ENCODE measurements around the gene ARSA.

Gene ARSA

DNA sequence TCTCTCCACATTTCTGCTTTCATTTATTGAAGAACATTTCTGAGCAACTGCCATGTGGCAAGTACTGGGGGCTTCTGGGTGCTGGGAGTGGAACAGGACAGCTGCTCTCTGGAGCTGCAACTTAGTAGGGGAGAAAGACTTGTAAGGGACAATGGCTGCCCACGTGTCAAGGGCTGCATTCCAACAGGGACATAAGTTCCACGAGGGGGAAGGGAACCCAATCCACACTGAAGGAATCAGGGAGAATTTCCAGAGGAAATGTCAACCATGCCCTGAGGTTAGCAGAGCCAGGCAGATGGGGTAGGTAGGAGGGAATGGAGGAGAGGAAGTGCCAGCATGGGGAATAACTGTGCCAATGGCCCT lies 25.6 kb downstream of the ARSA start:
- Histone ChIP-seq H3K36me3 (ENCODE audit: control insufficient read depth in 2 of 2, insufficient read depth in 1 of 2, low read length in 2 of 2) (peaks cover 0 to 51% of the 10 kb centered on the region in 2 experiments; a peak in 1 of 3 replicates), H3K4me1 (ENCODE audit: control insufficient read depth, insufficient read depth, low read length) (0 out of 2 replicates have a peak, but pooled peaks cover 3% of the 10 kb centered on the region), H3K4me3 (ENCODE audit: low read depth, low read length) (no peak overlapping the region), H3K27ac (ENCODE audit: extremely low read depth, low read depth, low read length) (no peak overlapping the region), H3K9me3 (ENCODE audit: control insufficient read depth, insufficient read depth, low read depth, low read length) (no peaks in the 10 kb centered on the region)
- ChIA-PET POLR2A (interaction anchor here (1.5 kb wide), 1 partner anchor 11 kb away, joined by 6 read pairs; no protein-coding TSS in a partner anchor), CTCF (interaction anchor here (0.6 to 1.2 kb wide), 4 partner anchors 12 to 359 kb away, joined by 3 to 7 read pairs (median 6); partner anchors contain the start of gene SYCE3)
- TF ChIP-seq YY1 (tag by site-specific recombination; IDR thresholded peaks at IDR 0.05) = no peak
- TF ChIP-seq ZNF514 (tag by site-specific recombination; IDR thresholded peaks at IDR 0.05) = no peak
- TF ChIP-seq ZNF433 (tag by site-specific recombination; IDR thresholded peaks at IDR 0.05; ENCODE audit: low read depth) = no peak
- no peak for TF ChIP-seq ZNF19 (tag by site-specific recombination; IDR thresholded peaks at IDR 0.05; ENCODE audit: low read depth)
- TF ChIP-seq, protein P1, sequence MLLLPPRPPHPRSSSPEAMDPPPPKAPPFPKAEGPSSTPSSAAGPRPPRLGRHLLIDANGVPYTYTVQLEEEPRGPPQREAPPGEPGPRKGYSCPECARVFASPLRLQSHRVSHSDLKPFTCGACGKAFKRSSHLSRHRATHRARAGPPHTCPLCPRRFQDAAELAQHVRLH (tag by site-specific recombination; IDR thresholded peaks at IDR 0.05) = no peak
- no peak for TF ChIP-seq ZBTB17 (tag by site-specific recombination; IDR thresholded peaks at IDR 0.05)
- TF ChIP-seq ZNF701 (tag by site-specific recombination; IDR thresholded peaks at IDR 0.05) = no peak
- no peak for TF ChIP-seq ZNF660 (tag by site-specific recombination; IDR thresholded peaks at IDR 0.05)
- no peak for TF ChIP-seq ZSCAN30 (tag by site-specific recombination; IDR thresholded peaks at IDR 0.05)

DNA sequence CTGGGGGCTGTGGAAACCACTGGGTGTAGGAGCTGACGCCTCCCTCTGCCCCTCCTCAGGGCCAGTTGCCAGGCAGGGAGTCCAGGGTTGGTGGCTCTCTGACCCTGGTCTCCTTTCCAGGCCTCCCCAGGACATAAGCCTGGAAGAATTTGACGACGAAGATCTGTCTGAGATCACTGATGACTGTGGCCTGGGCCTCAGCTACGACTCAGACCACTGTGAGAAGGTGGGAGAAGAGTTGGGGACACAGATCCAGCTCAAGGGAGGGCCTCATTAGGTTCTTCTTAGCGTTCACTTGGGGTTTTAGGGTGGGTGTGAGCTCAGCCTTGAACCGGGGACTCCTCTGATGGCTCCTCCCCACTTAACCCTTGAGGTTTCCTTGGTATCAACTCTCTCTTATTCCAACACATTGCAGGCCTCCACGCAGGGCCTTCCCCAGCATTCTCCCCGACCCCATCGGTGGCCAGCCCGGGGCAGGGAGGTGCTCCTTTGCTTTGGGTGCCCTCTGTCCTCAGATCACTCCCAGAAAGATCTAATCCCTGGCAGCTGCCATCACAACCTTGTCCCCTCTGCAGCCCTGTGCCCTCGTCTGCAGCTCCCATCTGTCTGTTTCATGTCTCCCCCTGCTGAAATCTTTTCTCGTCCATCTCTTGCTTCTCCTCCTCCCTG lies 26.1 kb downstream of the ARSA start:
- 0 out of 2 replicates have a peak, but pooled peaks have one; percentile 16 for TF ChIP-seq ZBTB17 (tag by site-specific recombination; IDR thresholded peaks at IDR 0.05)
- peak; percentile 8; the same call in 1 of the 2 replicates for TF ChIP-seq ZNF341 (tag by site-specific recombination; IDR thresholded peaks at IDR 0.05; ENCODE audit: low read depth)
- peak; percentile 58 for TF ChIP-seq ZNF629 (tag by site-specific recombination; IDR thresholded peaks at IDR 0.05)
- TF ChIP-seq ZNF776 (tag by site-specific recombination; IDR thresholded peaks at IDR 0.05; ENCODE audit: borderline replicate concordance) = no peak
- no peak for TF ChIP-seq ZNF354C (tag by site-specific recombination; IDR thresholded peaks at IDR 0.05; ENCODE audit: borderline replicate concordance, low read depth)
- TF ChIP-seq ZIC2 (tag by site-specific recombination; IDR thresholded peaks at IDR 0.05) = 0 out of 2 replicates have a peak, but pooled peaks have one; percentile 3
- TF ChIP-seq, protein P2, sequence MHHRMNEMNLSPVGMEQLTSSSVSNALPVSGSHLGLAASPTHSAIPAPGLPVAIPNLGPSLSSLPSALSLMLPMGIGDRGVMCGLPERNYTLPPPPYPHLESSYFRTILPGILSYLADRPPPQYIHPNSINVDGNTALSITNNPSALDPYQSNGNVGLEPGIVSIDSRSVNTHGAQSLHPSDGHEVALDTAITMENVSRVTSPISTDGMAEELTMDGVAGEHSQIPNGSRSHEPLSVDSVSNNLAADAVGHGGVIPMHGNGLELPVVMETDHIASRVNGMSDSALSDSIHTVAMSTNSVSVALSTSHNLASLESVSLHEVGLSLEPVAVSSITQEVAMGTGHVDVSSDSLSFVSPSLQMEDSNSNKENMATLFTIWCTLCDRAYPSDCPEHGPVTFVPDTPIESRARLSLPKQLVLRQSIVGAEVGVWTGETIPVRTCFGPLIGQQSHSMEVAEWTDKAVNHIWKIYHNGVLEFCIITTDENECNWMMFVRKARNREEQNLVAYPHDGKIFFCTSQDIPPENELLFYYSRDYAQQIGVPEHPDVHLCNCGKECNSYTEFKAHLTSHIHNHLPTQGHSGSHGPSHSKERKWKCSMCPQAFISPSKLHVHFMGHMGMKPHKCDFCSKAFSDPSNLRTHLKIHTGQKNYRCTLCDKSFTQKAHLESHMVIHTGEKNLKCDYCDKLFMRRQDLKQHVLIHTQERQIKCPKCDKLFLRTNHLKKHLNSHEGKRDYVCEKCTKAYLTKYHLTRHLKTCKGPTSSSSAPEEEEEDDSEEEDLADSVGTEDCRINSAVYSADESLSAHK (tag by site-specific recombination; IDR thresholded peaks at IDR 0.05) = peak; percentile 94
- TF ChIP-seq SP2 (tag by site-specific recombination; IDR thresholded peaks at IDR 0.05) = peak; percentile 10; the same call in 1 of the 2 replicates
- H3K27ac ChIP-seq (ENCODE audit: extremely low read depth, low read depth, low read length) = no peak overlapping the region
- peaks cover 0 to 51% of the 10 kb centered on the region in 2 experiments; a peak in 1 of 3 replicates for H3K36me3 ChIP-seq (ENCODE audit: control insufficient read depth in 2 of 2, insufficient read depth in 1 of 2, low read length in 2 of 2)
- ChIA-PET POLR2A (interaction anchor here (1.5 kb wide), 1 partner anchor 11 kb away, joined by 6 read pairs; no protein-coding TSS in a partner anchor), CTCF (interaction anchor here (0.8 to 1.2 kb wide), 5 partner anchors 11 to 130 kb away, joined by 3 to 7 read pairs (median 4); partner anchors contain the start of genes SCO2 and SYCE3)
- H3K4me3 ChIP-seq (ENCODE audit: low read depth, low read length) = no peak overlapping the region
- 0 out of 2 replicates have a peak, but pooled peaks cover 3% of the 10 kb centered on the region for H3K4me1 ChIP-seq (ENCODE audit: control insufficient read depth, insufficient read depth, low read length)
- H3K9me3 ChIP-seq (ENCODE audit: control insufficient read depth, insufficient read depth, low read depth, low read length) = no peaks in the 10 kb centered on the region

DNA sequence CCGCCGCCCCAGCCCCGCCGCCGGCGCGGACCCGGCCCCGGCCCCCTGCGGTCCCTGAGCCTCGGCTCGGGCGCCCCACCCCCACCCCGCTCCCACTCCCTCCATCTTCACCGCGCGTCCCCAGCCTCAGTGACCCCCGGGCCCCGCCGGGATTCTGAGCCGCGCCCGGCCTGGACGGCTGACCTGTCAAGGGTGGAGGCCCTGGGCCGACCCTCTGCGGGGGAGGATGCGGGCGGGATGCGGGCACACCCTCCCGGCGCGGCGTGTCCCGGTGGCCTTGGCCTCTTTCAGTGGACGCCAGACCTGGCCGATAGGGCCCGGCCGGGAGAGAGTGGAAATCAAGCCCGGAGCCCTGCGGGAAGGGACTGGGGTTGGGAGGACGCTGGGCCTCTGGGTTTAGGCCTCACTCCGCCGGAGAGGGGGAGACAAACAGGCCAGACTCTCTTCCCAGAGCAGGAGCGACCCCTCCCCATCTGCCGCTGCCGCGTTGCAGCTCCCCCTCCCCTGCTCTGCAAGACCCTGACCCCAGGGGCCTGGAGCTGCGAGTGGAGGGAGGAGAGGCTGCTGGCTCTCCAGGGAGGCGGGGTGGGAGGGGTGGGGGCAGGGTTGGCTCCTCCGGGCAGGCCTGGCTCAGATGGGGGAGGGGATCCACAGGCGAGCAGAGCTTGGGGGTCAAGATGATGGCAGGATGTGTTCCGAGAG lies 26.8 kb downstream of the ARSA start:
- CTCF ChIA-PET = interaction anchor here (0.8 to 1.2 kb wide), 4 partner anchors 19 to 131 kb away, joined by 3 to 7 read pairs (median 4); partner anchors contain the start of genes SCO2 and SYCE3
- POLR2A ChIA-PET = interaction anchor here (1.5 kb wide), 1 partner anchor 12 kb away, joined by 6 read pairs; no protein-coding TSS in a partner anchor
- H3K4me3 ChIP-seq (ENCODE audit: low read depth, low read length) = peak overlapping the region; percentile 60
- H3K27ac ChIP-seq (ENCODE audit: extremely low read depth, low read depth, low read length) = peak overlapping the region; percentile 37; the same call in 1 of the 2 replicates
- H3K4me1 ChIP-seq (ENCODE audit: control insufficient read depth, insufficient read depth, low read length) = 0 out of 2 replicates have a peak, but pooled peaks cover 3% of the 10 kb centered on the region
- no peaks in the 10 kb centered on the region for H3K9me3 ChIP-seq (ENCODE audit: control insufficient read depth, insufficient read depth, low read depth, low read length)
- peaks cover 0 to 45% of the 10 kb centered on the region in 2 experiments; a peak in 1 of 3 replicates for H3K36me3 ChIP-seq (ENCODE audit: control insufficient read depth in 2 of 2, insufficient read depth in 1 of 2, low read length in 2 of 2)
- TF ChIP-seq KLF9 (tag by site-specific recombination; IDR thresholded peaks at IDR 0.05; ENCODE audit: low read depth) = peak; percentile 42; the same call in 1 of the 2 replicates
- TF ChIP-seq ZBTB20 (tag by site-specific recombination; IDR thresholded peaks at IDR 0.05) = peak; percentile 51
- TF ChIP-seq, protein P3, sequence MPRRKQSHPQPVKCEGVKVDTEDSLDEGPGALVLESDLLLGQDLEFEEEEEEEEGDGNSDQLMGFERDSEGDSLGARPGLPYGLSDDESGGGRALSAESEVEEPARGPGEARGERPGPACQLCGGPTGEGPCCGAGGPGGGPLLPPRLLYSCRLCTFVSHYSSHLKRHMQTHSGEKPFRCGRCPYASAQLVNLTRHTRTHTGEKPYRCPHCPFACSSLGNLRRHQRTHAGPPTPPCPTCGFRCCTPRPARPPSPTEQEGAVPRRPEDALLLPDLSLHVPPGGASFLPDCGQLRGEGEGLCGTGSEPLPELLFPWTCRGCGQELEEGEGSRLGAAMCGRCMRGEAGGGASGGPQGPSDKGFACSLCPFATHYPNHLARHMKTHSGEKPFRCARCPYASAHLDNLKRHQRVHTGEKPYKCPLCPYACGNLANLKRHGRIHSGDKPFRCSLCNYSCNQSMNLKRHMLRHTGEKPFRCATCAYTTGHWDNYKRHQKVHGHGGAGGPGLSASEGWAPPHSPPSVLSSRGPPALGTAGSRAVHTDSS (tag by site-specific recombination; IDR thresholded peaks at IDR 0.05) = no peak
- 0 out of 2 replicates have a peak, but pooled peaks have one; percentile 24 for TF ChIP-seq KLF7 (tag by site-specific recombination; IDR thresholded peaks at IDR 0.05; ENCODE audit: borderline replicate concordance)
- no peak for TF ChIP-seq ZNF610 (tag by site-specific recombination; IDR thresholded peaks at IDR 0.05; ENCODE audit: borderline replicate concordance)
- 0 out of 2 replicates have a peak, but pooled peaks have one; percentile 44 for TF ChIP-seq ZNF2 (tag by site-specific recombination; IDR thresholded peaks at IDR 0.05)
- peak; percentile 38 for TF ChIP-seq ZIC2 (tag by site-specific recombination; IDR thresholded peaks at IDR 0.05)
- TF ChIP-seq ZNF555 (tag by site-specific recombination; conservative IDR thresholded peaks at IDR 0.05) = no peak
- peak; percentile 42 for TF ChIP-seq SP2 (tag by site-specific recombination; IDR thresholded peaks at IDR 0.05)
